A549 (cell line): ENCODE results near the gene AMOTL1. TPM values are rescaled to one million over a fixed set of nuclear protein-coding genes. Genes with fewer than 3 reads are reported as not detected.

Experiments
- ATAC-seq, 2 experiments: fragments of 200-7000 bp in 1 of 2; fragments of >200 bp in 1 of 2; cut with Nextera tagmentation in 1 of 2; cut with Tn5 transposase in 1 of 2; 3 replicates each; pipeline versions ENCODE4 v1.8.0 to v1.9.1; 2018 to 2020; ENCODE audit warnings: mild to moderate bottlenecking in 1 of 2, moderate library complexity in 1 of 2
- CTCF ChIA-PET: fragments of 300-600 bp; sonication (Branson Sonifier 250); formaldehyde crosslinking; extraction: SDS; loops from one replicate; lab custom pipeline; 2021; ENCODE audit warnings: antibody characterized with exemption, inconsistent platforms; lab: Yijun Ruan, JAX
- POLR2A ChIA-PET: fragments of 350-600 bp; formaldehyde crosslinking; extraction: SDS; loops from one replicate; lab custom pipeline; 2021; ENCODE audit warnings: antibody characterized with exemption, inconsistent platforms; lab: Yijun Ruan, JAX
- DNase-seq, 2 experiments: peaks; one replicate each; pipeline versions ENCODE4 v3.0.0 to v3.0.0-alpha.2; 2011 to 2016; ENCODE audit warnings: low read depth in 1 of 2, low spot score in 1 of 2
- FAIRE-seq: peaks from 2 replicates; lab custom pipeline; 2011; peaks lifted over from hg19 to GRCh38; lab: Jason Lieb, UNC
- H3K27ac ChIP-seq, 2 experiments: fragments of >200 bp; sonication (Bioruptor Twin); formaldehyde crosslinking; 3 replicates each; pipeline ENCODE4 v1.5.1; 2016 to 2017
- H3K4me1 ChIP-seq: fragments of >200 bp; sonication (Bioruptor Twin); formaldehyde crosslinking; 3 replicates; pipeline ENCODE4 v1.6.1; 2016
- H3K4me2 ChIP-seq: fragments of >200 bp; sonication (Bioruptor Twin); formaldehyde crosslinking; 3 replicates; pipeline ENCODE4 v1.6.1; 2016
- H3K4me3 ChIP-seq: fragments of >200 bp; sonication (Bioruptor Twin); formaldehyde crosslinking; 3 replicates; pipeline ENCODE4 v1.5.1; 2016
- H3K9me3 ChIP-seq: fragments of >200 bp; sonication (Bioruptor Twin); formaldehyde crosslinking; 3 replicates; pipeline ENCODE4 v1.6.1; 2016
- CHD2 ChIP-seq: fragments of 150-350 bp; IDR thresholded peaks from 2 replicates; pipeline ENCODE4 v1.6.1; 2014; ENCODE audit warnings: low read length; ENCODE audit not compliant: partially characterized antibody
- EHF ChIP-seq: fragments of 250-450 bp; sonication (Bioruptor Pico); IDR thresholded peaks from 2 replicates; pipeline ENCODE4 v1.5.0; 2020; ENCODE audit warnings: mild to moderate bottlenecking
- EHMT2 ChIP-seq: fragments of 200-600 bp; sonication (generic); IDR thresholded peaks from 2 replicates; pipeline ENCODE4 v1.6.1; 2016; ENCODE audit warnings: antibody characterized with exemption, low read depth, mild to moderate bottlenecking, moderate library complexity
- FOSB ChIP-seq: fragments of 250-450 bp; sonication (Bioruptor Pico); IDR thresholded peaks from 2 replicates; pipeline ENCODE4 v1.5.0; 2020; ENCODE audit warnings: mild to moderate bottlenecking, moderate library complexity
- FOXS1 ChIP-seq: fragments of 250-450 bp; sonication (Bioruptor Pico); IDR thresholded peaks from 2 replicates; pipeline ENCODE4 v1.5.0; 2020; ENCODE audit warnings: mild to moderate bottlenecking, moderate library complexity
- HDAC2 ChIP-seq: fragments of 200-600 bp; sonication (generic); IDR thresholded peaks from 2 replicates; pipeline ENCODE4 v1.6.1; 2016
- HMGXB4 ChIP-seq: fragments of 250-450 bp; sonication (Bioruptor Pico); IDR thresholded peaks from 2 replicates; pipeline ENCODE4 v1.5.0; 2021; ENCODE audit warnings: mild to moderate bottlenecking, moderate library complexity, borderline replicate concordance
- HOXB13 ChIP-seq: fragments of 250-450 bp; sonication (Bioruptor Pico); IDR thresholded peaks from 2 replicates; pipeline ENCODE4 v1.5.0; 2020; ENCODE audit warnings: low read depth, mild to moderate bottlenecking, moderate library complexity
- HOXB5 ChIP-seq: fragments of 250-450 bp; sonication (Bioruptor Pico); IDR thresholded peaks from 2 replicates; pipeline ENCODE4 v1.5.0; 2020; ENCODE audit warnings: mild to moderate bottlenecking, moderate library complexity
- JUN ChIP-seq, 2 experiments: fragments of >200 bp; sonication (Bioruptor Twin); formaldehyde crosslinking; IDR thresholded peaks; 2 replicates in 1 of 2; 3 replicates in 1 of 2; pipeline ENCODE4 v1.6.1; 2016 to 2017
- KDM1A ChIP-seq: fragments of 200-600 bp; sonication (generic); IDR thresholded peaks from 2 replicates; pipeline ENCODE4 v1.6.1; 2016; ENCODE audit warnings: low read depth, mild to moderate bottlenecking
- MAFK ChIP-seq: fragments of 450-650 bp; IDR thresholded peaks from 2 replicates; pipeline ENCODE4 v1.6.1; 2014; ENCODE audit not compliant: partially characterized antibody
- MAZ ChIP-seq: fragments of 150-350 bp; IDR thresholded peaks from 2 replicates; pipeline ENCODE4 v1.6.1; 2014; ENCODE audit warnings: antibody characterized with exemption, low read depth, low read length, borderline replicate concordance
- PHF8 ChIP-seq: fragments of 200-600 bp; sonication (generic); IDR thresholded peaks from 2 replicates; pipeline ENCODE4 v1.6.1; 2016; ENCODE audit warnings: low read depth, mild to moderate bottlenecking, antibody characterized with exemption, moderate library complexity, borderline replicate concordance
- POLR2A ChIP-seq: IDR thresholded peaks from 2 replicates; pipeline ENCODE4 v1.6.1; 2012; ENCODE audit warnings: mild to moderate bottlenecking, low read length
- RCOR1 ChIP-seq: fragments of 150-350 bp; IDR thresholded peaks from 2 replicates; pipeline ENCODE4 v1.6.1; 2014; ENCODE audit warnings: antibody characterized with exemption, low read length, low read depth
- RNF2 ChIP-seq: fragments of 200-600 bp; sonication (generic); IDR thresholded peaks from 2 replicates; pipeline ENCODE4 v1.6.1; 2016; ENCODE audit warnings: low read depth, mild to moderate bottlenecking, antibody characterized with exemption, moderate library complexity, borderline replicate concordance
- ZFP36 ChIP-seq: fragments of 450-650 bp; IDR thresholded peaks from 2 replicates; pipeline ENCODE4 v1.6.1; 2014; ENCODE audit warnings: borderline replicate concordance; ENCODE audit not compliant: partially characterized antibody
- WGBS: methylation state at CpG from one replicate; pipeline ENCODE4 v1.1.6; 2017; ENCODE audit errors: missing lambda C conversion rate; 5-methylcytosine and 5-hydroxymethylcytosine counted together
- polyA plus RNA-seq, 4 experiments: library from polyadenylated mRNA; depleted of rRNA in 3 of 4; stranded (reverse); fragments of >200 nt; fragmentation: RNase III in 1 of 4; extraction: RNeasy Plus Mini Kit Qiagen cat#74134 plus additional on column Dnase treatment in 1 of 4; gene quantifications; 2 replicates in 3 of 4; 3 replicates in 1 of 4; pipeline ENCODE4 v1.2.3, GENCODE V29; 2011 to 2017
- TF ChIP-seq, protein P1 (sequence below): fragments of 250-450 bp; sonication (Bioruptor Pico); IDR thresholded peaks from 2 replicates; pipeline ENCODE4 v1.5.0; 2020; ENCODE audit warnings: low read depth, mild to moderate bottlenecking, moderate library complexity
- TF ChIP-seq, protein P2 (sequence below): fragments of 200-600 bp; sonication (generic); IDR thresholded peaks from 2 replicates; pipeline ENCODE4 v1.6.1; 2016; ENCODE audit warnings: antibody characterized with exemption, mild to moderate bottlenecking, moderate library complexity
- TF ChIP-seq, protein P3 (sequence below): fragments of >200 bp; sonication (Bioruptor Twin); formaldehyde crosslinking; IDR thresholded peaks from 3 replicates; pipeline ENCODE4 v1.5.1; 2016
- TF ChIP-seq, protein P4 (sequence below): IDR thresholded peaks from 2 replicates; pipeline ENCODE4 v1.6.1; 2012
- TF ChIP-seq, protein P5 (sequence below): fragments of >200 bp; sonication (Bioruptor Twin); formaldehyde crosslinking; IDR thresholded peaks from 2 replicates; pipeline ENCODE4 v1.6.1; 2016

AMOTL1 gene
- polyA plus RNA-seq, 2 of the 4 experiments (the other 2 are of a cell fraction): 3.9 to 12.2 TPM

- H3K27ac ChIP-seq: no peak overlapping the region
- no peaks in the 10 kb centered on the region for H3K9me3 ChIP-seq
- TF ChIP-seq HOXB5 (CRISPR knock-in tag) (no peak), ZFP36 (no peak), HDAC2 (no peak), PHF8 (no peak), KDM1A (no peak)
- TF ChIP-seq, protein P1, sequence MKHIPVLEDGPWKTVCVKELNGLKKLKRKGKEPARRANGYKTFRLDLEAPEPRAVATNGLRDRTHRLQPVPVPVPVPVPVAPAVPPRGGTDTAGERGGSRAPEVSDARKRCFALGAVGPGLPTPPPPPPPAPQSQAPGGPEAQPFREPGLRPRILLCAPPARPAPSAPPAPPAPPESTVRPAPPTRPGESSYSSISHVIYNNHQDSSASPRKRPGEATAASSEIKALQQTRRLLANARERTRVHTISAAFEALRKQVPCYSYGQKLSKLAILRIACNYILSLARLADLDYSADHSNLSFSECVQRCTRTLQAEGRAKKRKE (CRISPR knock-in tag): no peak
- TF ChIP-seq, all 56 proteins: peak for 0
- no peak overlapping the region for H3K4me2 ChIP-seq
- ChIA-PET CTCF (no interaction called here), POLR2A (no interaction called here)
- WGBS: 67% methylated on average over 2 of the region's 2 CpGs
- no peaks in the 10 kb centered on the region for H3K4me1 ChIP-seq
- no peak for ATAC-seq
- DNase-seq: no peak
- FAIRE-seq: no peak
- no peak overlapping the region for H3K4me3 ChIP-seq
Measured at GRCh38 chr11:94721565-94722292, 46.4 kb upstream of the AMOTL1 start.

- Histone ChIP-seq H3K4me3 (no peak overlapping the region), H3K4me1 (no peaks in the 10 kb centered on the region), H3K9me3 (no peaks in the 10 kb centered on the region), H3K4me2 (no peak overlapping the region), H3K27ac (no peak overlapping the region)
- ChIA-PET POLR2A (no interaction called here), CTCF (interaction anchor here (1.0 kb wide), 1 partner anchor 21 kb away, joined by 3 read pairs; no protein-coding TSS in a partner anchor)
- no peak for DNase-seq
- ATAC-seq: no peak
- WGBS: 43% methylated on average over 1 of the region's 1 CpG
- TF ChIP-seq, protein P2, sequence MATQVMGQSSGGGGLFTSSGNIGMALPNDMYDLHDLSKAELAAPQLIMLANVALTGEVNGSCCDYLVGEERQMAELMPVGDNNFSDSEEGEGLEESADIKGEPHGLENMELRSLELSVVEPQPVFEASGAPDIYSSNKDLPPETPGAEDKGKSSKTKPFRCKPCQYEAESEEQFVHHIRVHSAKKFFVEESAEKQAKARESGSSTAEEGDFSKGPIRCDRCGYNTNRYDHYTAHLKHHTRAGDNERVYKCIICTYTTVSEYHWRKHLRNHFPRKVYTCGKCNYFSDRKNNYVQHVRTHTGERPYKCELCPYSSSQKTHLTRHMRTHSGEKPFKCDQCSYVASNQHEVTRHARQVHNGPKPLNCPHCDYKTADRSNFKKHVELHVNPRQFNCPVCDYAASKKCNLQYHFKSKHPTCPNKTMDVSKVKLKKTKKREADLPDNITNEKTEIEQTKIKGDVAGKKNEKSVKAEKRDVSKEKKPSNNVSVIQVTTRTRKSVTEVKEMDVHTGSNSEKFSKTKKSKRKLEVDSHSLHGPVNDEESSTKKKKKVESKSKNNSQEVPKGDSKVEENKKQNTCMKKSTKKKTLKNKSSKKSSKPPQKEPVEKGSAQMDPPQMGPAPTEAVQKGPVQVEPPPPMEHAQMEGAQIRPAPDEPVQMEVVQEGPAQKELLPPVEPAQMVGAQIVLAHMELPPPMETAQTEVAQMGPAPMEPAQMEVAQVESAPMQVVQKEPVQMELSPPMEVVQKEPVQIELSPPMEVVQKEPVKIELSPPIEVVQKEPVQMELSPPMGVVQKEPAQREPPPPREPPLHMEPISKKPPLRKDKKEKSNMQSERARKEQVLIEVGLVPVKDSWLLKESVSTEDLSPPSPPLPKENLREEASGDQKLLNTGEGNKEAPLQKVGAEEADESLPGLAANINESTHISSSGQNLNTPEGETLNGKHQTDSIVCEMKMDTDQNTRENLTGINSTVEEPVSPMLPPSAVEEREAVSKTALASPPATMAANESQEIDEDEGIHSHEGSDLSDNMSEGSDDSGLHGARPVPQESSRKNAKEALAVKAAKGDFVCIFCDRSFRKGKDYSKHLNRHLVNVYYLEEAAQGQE: no peak
- TF ChIP-seq HOXB13 (CRISPR knock-in tag) (no peak), MAZ (no peak), CHD2 (no peak), FOSB (CRISPR knock-in tag) (no peak), RCOR1 (no peak), EHMT2 (no peak), HMGXB4 (CRISPR knock-in tag) (no peak), EHF (CRISPR knock-in tag) (no peak), MAFK (no peak), POLR2A (no peak), FOXS1 (CRISPR knock-in tag) (no peak), JUN (IDR thresholded peaks at IDR 0.05) (no peak), RNF2 (no peak)
- TF ChIP-seq, protein P1 (CRISPR knock-in tag): no peak
- TF ChIP-seq, protein P3, sequence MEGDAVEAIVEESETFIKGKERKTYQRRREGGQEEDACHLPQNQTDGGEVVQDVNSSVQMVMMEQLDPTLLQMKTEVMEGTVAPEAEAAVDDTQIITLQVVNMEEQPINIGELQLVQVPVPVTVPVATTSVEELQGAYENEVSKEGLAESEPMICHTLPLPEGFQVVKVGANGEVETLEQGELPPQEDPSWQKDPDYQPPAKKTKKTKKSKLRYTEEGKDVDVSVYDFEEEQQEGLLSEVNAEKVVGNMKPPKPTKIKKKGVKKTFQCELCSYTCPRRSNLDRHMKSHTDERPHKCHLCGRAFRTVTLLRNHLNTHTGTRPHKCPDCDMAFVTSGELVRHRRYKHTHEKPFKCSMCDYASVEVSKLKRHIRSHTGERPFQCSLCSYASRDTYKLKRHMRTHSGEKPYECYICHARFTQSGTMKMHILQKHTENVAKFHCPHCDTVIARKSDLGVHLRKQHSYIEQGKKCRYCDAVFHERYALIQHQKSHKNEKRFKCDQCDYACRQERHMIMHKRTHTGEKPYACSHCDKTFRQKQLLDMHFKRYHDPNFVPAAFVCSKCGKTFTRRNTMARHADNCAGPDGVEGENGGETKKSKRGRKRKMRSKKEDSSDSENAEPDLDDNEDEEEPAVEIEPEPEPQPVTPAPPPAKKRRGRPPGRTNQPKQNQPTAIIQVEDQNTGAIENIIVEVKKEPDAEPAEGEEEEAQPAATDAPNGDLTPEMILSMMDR: no peak
- TF ChIP-seq, protein P4, sequence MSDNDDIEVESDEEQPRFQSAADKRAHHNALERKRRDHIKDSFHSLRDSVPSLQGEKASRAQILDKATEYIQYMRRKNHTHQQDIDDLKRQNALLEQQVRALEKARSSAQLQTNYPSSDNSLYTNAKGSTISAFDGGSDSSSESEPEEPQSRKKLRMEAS: no peak
- TF ChIP-seq, protein P5, sequence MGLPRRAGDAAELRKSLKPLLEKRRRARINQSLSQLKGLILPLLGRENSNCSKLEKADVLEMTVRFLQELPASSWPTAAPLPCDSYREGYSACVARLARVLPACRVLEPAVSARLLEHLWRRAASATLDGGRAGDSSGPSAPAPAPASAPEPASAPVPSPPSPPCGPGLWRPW: no peak
- no peak for FAIRE-seq
Measured at GRCh38 chr11:94722735-94723134, 45.4 kb upstream of the AMOTL1 start.
